GM13977 (cell line): Measurements from ENCODE around the gene ARL6IP4.

Experiments
- DNase-seq: peaks from one replicate; pipeline ENCODE4 v3.0.0; 2012; ENCODE audit warnings: low spot score
- CTCF ChIP-seq: IDR thresholded peaks from 2 replicates; pipeline ENCODE4 v1.5.1; 2012; ENCODE audit warnings: mild to moderate bottlenecking, control low read depth; ENCODE audit not compliant: insufficient read depth; ENCODE audit errors: extremely low read depth, missing control alignments
- in situ Hi-C: fragments of 300-500 bp; cut with MboI; formaldehyde crosslinking; loops from one replicate; pipeline ENCODE4 v1.12.0; 2022; ENCODE audit warnings: low sequenced_read_pairs, low pct_unique_long_range_greater_than_20kb, mixed read lengths, inconsistent platforms; ENCODE audit not compliant: unreplicated experiment

ARL6IP4 gene

GRCh38 chr12:122958198-122958888, 22.1 kb upstream of the ARL6IP4 start:
- TF ChIP-seq CTCF, result no peak
- in situ Hi-C loops, result loop anchor here (25.0 kb wide), 1 partner anchor 321 kb away; no protein-coding TSS in a partner anchor

GRCh38 chr12:122959566-122960192, 20.8 kb upstream of the ARL6IP4 start:
- DNase-seq, result no peak
- in situ Hi-C loops, result loop anchor here (25.0 kb wide), 1 partner anchor 322 kb away; no protein-coding TSS in a partner anchor
- no peak for TF ChIP-seq CTCF

More at GRCh38 chr12:122958198-122958888, 22.1 kb upstream of the ARL6IP4 start:
- no peak for DNase-seq

GRCh38 chr12:122960193-122960569, 20.3 kb upstream of the ARL6IP4 start:
- in situ Hi-C loops, result loop anchor here (25.0 kb wide), 1 partner anchor 323 kb away; no protein-coding TSS in a partner anchor
- no peak for DNase-seq
- no peak for TF ChIP-seq CTCF

GRCh38 chr12:122961531-122962329, 18.8 kb upstream of the ARL6IP4 start:
- in situ Hi-C loops, result loop anchor here (25.0 kb wide), 1 partner anchor 324 kb away; no protein-coding TSS in a partner anchor
- no peak for DNase-seq
- no peak for TF ChIP-seq CTCF

- no peak for DNase-seq
- in situ Hi-C loops, result loop anchor here (25.0 kb wide), 1 partner anchor 327 kb away; no protein-coding TSS in a partner anchor
- no peak for TF ChIP-seq CTCF
These were observed 16.6 kb upstream of the ARL6IP4 start for GRCh38 chr12:122963941-122964265.

- in situ Hi-C loops, result loop anchor here (25.0 kb wide), 1 partner anchor 327 kb away; no protein-coding TSS in a partner anchor
- no peak for DNase-seq
- no peak for TF ChIP-seq CTCF
These were observed 15.8 kb upstream of the ARL6IP4 start for GRCh38 chr12:122964439-122965257.
